Thyroid gland (tissue), 4 donors: ENCODE measurements around the gene PTPRC. TPM values are rescaled to one million over a fixed set of nuclear protein-coding genes. Genes with fewer than 3 reads are reported as not detected.

Experiments used
- DNase-seq, 2 donors: peaks; one replicate each; pipeline ENCODE4 v3.0.0-alpha.2; 2019
- H3K27ac ChIP-seq, 3 donors: fragments of 200-600 bp; sonication (generic); 1 replicate in 2 of 3; 2 replicates in 1 of 3; pipeline ENCODE4 v1.5.1; 2016 to 2019; ENCODE audit warnings: mild to moderate bottlenecking in 1 of 3, moderate library complexity in 1 of 3
- H3K27me3 ChIP-seq: fragments of 200-600 bp; sonication (generic); one replicate; pipeline ENCODE4 v1.5.1; 2019
- H3K36me3 ChIP-seq, 2 donors: fragments of 200-600 bp; sonication (generic); one replicate each; pipeline ENCODE4 v1.5.1; 2016 to 2019
- H3K4me1 ChIP-seq, 2 donors: fragments of 200-600 bp; sonication (generic); one replicate each; pipeline ENCODE4 v1.5.1; 2017 to 2019
- H3K4me3 ChIP-seq, 3 donors: fragments of 200-600 bp; sonication (generic); replicated peaks in 1 of 3; 1 replicate in 2 of 3; 2 replicates in 1 of 3; pipeline ENCODE4 v1.5.1; 2016; ENCODE audit warnings: mild to moderate bottlenecking in 1 of 3
- H3K9me3 ChIP-seq: fragments of 200-600 bp; sonication (generic); one replicate; pipeline ENCODE4 v1.5.1; 2017
- CTCF ChIP-seq, 6 experiments: fragments of 200-600 bp in 3 of 6; fragments of 450-650 bp in 3 of 6; sonication (generic) in 3 of 6; IDR thresholded peaks; one replicate each; pipeline ENCODE4 v1.5.1; 2016 to 2019; ENCODE audit warnings: antibody characterized with exemption in 6 of 6, mild to moderate bottlenecking in 2 of 6, inconsistent platforms in 1 of 6, moderate library complexity in 1 of 6
- POLR2A ChIP-seq, 2 donors: fragments of 450-650 bp; IDR thresholded peaks; one replicate each; pipeline ENCODE4 v1.6.1; 2017; ENCODE audit warnings: antibody characterized with exemption in 2 of 2, mild to moderate bottlenecking in 2 of 2, moderate library complexity in 1 of 2
- WGBS, 2 donors: methylation state at CpG; one replicate each; pipeline ENCODE4 v1.1.5; 2017; 5-methylcytosine and 5-hydroxymethylcytosine counted together
- intact Hi-C: fragments of 100-400 bp; cut with DNase I; formaldehyde crosslinking; loops from one replicate; pipeline ENCODE4 v1.15.1; 2023
- total RNA-seq, 4 donors: library from RNA; depleted of rRNA; stranded (reverse); fragments of >200 nt; gene quantifications; one replicate each; pipeline ENCODE4 v1.2.3, GENCODE V29; 2016

PTPRC gene
- 10 to 100 TPM; 11.5 to 23.8 (median 16.9) TPM for total RNA-seq

- no peaks in the 10 kb centered on the region for H3K36me3 ChIP-seq
- WGBS, 2 donors = 70 to 71% methylated on average over 6 of the region's 6 CpGs
- no peaks in the 10 kb centered on the region for H3K9me3 ChIP-seq
- H3K4me3 ChIP-seq = no peak within 1 kb of the TSS
- H3K27ac ChIP-seq = no peak within 1 kb of the TSS
- no peaks in the 10 kb centered on the region for H3K4me1 ChIP-seq
- intact Hi-C loops = no loop called here
- TF ChIP-seq CTCF (IDR thresholded peaks at IDR 0.05) (no peak), POLR2A (IDR thresholded peaks at IDR 0.05) (no peak)
- H3K27me3 ChIP-seq = no peaks in the 10 kb centered on the region
- no peak for DNase-seq
These were observed at the start of gene PTPRC for GRCh38 chr1:198638894-198639635. TSS of gene PTPRC (plus strand) at chr1:198639040. CDS start at chr1:198639269, 229 bp downstream.

- TF ChIP-seq CTCF (IDR thresholded peaks at IDR 0.05) (no peak), POLR2A (IDR thresholded peaks at IDR 0.05) (no peak)
- H3K36me3 ChIP-seq = no peaks in the 10 kb centered on the region
- no peak overlapping the region for H3K27ac ChIP-seq
- H3K27me3 ChIP-seq = no peaks in the 10 kb centered on the region
- no peaks in the 10 kb centered on the region for H3K9me3 ChIP-seq
- intact Hi-C loops = no loop called here
- H3K4me1 ChIP-seq = no peaks in the 10 kb centered on the region
- DNase-seq = no peak
- H3K4me3 ChIP-seq = no peak overlapping the region
These were observed 48.4 kb upstream of the PTPRC start for GRCh38 chr1:198590454-198590853.

- WGBS, 2 donors = 88 to 92% methylated on average over 2 of the region's 2 CpGs
- TF ChIP-seq POLR2A (IDR thresholded peaks at IDR 0.05) = no peak
- no peak for TF ChIP-seq CTCF (IDR thresholded peaks at IDR 0.05)
- Histone ChIP-seq H3K27ac (no peak overlapping the region), H3K27me3 (no peaks in the 10 kb centered on the region), H3K36me3 (no peaks in the 10 kb centered on the region), H3K4me3 (no peak overlapping the region), H3K4me1 (no peaks in the 10 kb centered on the region), H3K9me3 (no peaks in the 10 kb centered on the region)
- intact Hi-C loops = no loop called here
- no peak for DNase-seq
These were observed 43.1 kb upstream of the PTPRC start for GRCh38 chr1:198595765-198596164.

GRCh38 chr1:198597690-198598430 is 41.0 kb upstream of the PTPRC start:
- DNase-seq = no peak
- no peaks in the 10 kb centered on the region for H3K27me3 ChIP-seq
- 81 to 90% methylated on average over 7 of the region's 7 CpGs for WGBS, 2 donors
- H3K4me1 ChIP-seq = no peaks in the 10 kb centered on the region
- no peak overlapping the region for H3K4me3 ChIP-seq
- intact Hi-C loops = no loop called here
- no peak overlapping the region for H3K27ac ChIP-seq
- TF ChIP-seq CTCF (IDR thresholded peaks at IDR 0.05) (no peak), POLR2A (IDR thresholded peaks at IDR 0.05) (no peak)
- no peaks in the 10 kb centered on the region for H3K36me3 ChIP-seq
- H3K9me3 ChIP-seq = no peaks in the 10 kb centered on the region

- H3K9me3 ChIP-seq = no peaks in the 10 kb centered on the region
- no peaks in the 10 kb centered on the region for H3K4me1 ChIP-seq
- WGBS, 2 donors = 74 to 77% methylated on average over 6 of the region's 6 CpGs
- intact Hi-C loops = no loop called here
- no peaks in the 10 kb centered on the region for H3K27me3 ChIP-seq
- DNase-seq = no peak
- no peak overlapping the region for H3K27ac ChIP-seq
- no peak overlapping the region for H3K4me3 ChIP-seq
- TF ChIP-seq CTCF (IDR thresholded peaks at IDR 0.05) (no peak), POLR2A (IDR thresholded peaks at IDR 0.05) (no peak)
- H3K36me3 ChIP-seq = no peaks in the 10 kb centered on the region
These were observed 40.0 kb upstream of the PTPRC start for GRCh38 chr1:198598796-198599321.
